Neural progenitor cell (in vitro differentiated cells): Measurements from ENCODE around the gene DNER. TPM values are rescaled to one million over a fixed set of nuclear protein-coding genes. Genes with fewer than 3 reads are reported as not detected.
"Not testable (repeated sequence)": the region's sequence is repeated elsewhere in the genome, so short reads cannot be mapped to it uniquely, and the experiment has no call there.

Source experiments
- DNase-seq: peaks from one replicate; pipeline ENCODE4 v3.0.0-alpha.2; 2016; ENCODE audit warnings: low spot score
- H2AFZ ChIP-seq: fragments of 200-600 bp; sonication (generic); replicated peaks from 2 replicates; pipeline ENCODE4 v1.6.1; 2016; ENCODE audit warnings: antibody characterized with exemption
- H3F3A ChIP-seq: fragments of 200-600 bp; sonication (generic); 2 replicates; pipeline ENCODE4 v1.6.1; 2016; ENCODE audit warnings: antibody characterized with exemption, low read depth
- H3K27ac ChIP-seq: fragments of 200-600 bp; sonication (generic); 2 replicates; pipeline ENCODE4 v1.5.1; 2016; ENCODE audit warnings: mild to moderate bottlenecking
- H3K27me3 ChIP-seq: fragments of 200-600 bp; sonication (generic); 2 replicates; pipeline ENCODE4 v1.6.1; 2016; ENCODE audit warnings: mild to moderate bottlenecking, moderate library complexity
- H3K36me3 ChIP-seq: fragments of 200-600 bp; sonication (generic); 2 replicates; pipeline ENCODE4 v1.5.1; 2016
- H3K4me1 ChIP-seq: fragments of 200-600 bp; sonication (generic); 2 replicates; pipeline ENCODE4 v1.6.1; 2016; ENCODE audit warnings: mixed run types
- H3K4me2 ChIP-seq: fragments of 200-600 bp; sonication (generic); 2 replicates; pipeline ENCODE4 v1.6.1; 2016
- H3K4me3 ChIP-seq: fragments of 200-600 bp; sonication (generic); 2 replicates; pipeline ENCODE4 v1.5.1; 2016
- H3K79me2 ChIP-seq: fragments of 200-600 bp; sonication (generic); 2 replicates; pipeline ENCODE4 v1.6.1; 2016; ENCODE audit warnings: low read depth
- H3K9ac ChIP-seq: fragments of 200-600 bp; sonication (generic); 2 replicates; pipeline ENCODE4 v1.6.1; 2016
- H3K9me3 ChIP-seq: fragments of 200-600 bp; sonication (generic); 2 replicates; pipeline ENCODE4 v1.5.1; 2016; ENCODE audit warnings: low read depth
- H4K20me1 ChIP-seq: fragments of 200-600 bp; sonication (generic); 2 replicates; pipeline ENCODE4 v1.6.1; 2016; ENCODE audit warnings: low read depth
- H3K27ac Mint-ChIP-seq: 3 replicates; pipeline ENCODE4 v1.8.0; 2021; ENCODE audit warnings: mixed read lengths
- H3K27me3 Mint-ChIP-seq: 2 replicates; pipeline ENCODE4 v1.8.0; 2022; ENCODE audit warnings: low read depth, mild to moderate bottlenecking, inconsistent platforms, moderate library complexity, mixed read lengths; ENCODE audit not compliant: insufficient read depth
- H3K36me3 Mint-ChIP-seq: 3 replicates; pipeline ENCODE4 v1.8.0; 2021; ENCODE audit warnings: mixed read lengths
- H3K4me1 Mint-ChIP-seq: 3 replicates; pipeline ENCODE4 v1.8.0; 2021; ENCODE audit warnings: mixed read lengths
- H3K4me3 Mint-ChIP-seq: 3 replicates; pipeline ENCODE4 v1.8.0; 2021; ENCODE audit warnings: mild to moderate bottlenecking, moderate library complexity, mixed read lengths
- H3K9me3 Mint-ChIP-seq: 3 replicates; pipeline ENCODE4 v1.8.0; 2020; ENCODE audit warnings: mixed read lengths
- EZH2 ChIP-seq: fragments of 200-600 bp; sonication (generic); IDR thresholded peaks from 2 replicates; pipeline ENCODE4 v1.6.1; 2017; ENCODE audit warnings: antibody characterized with exemption, mild to moderate bottlenecking, moderate library complexity
- EZH2phosphoT487 ChIP-seq: fragments of 200-600 bp; sonication (generic); IDR thresholded peaks from 2 replicates; pipeline ENCODE4 v1.6.1; 2017; ENCODE audit warnings: antibody characterized with exemption
- total RNA-seq: library from RNA; depleted of rRNA; stranded (reverse); fragments of >200 nt; gene quantifications from 2 replicates; pipeline ENCODE4 v1.2.3, GENCODE V29; 2015; ENCODE audit warnings: low replicate concordance
- TF ChIP-seq, protein P1 (sequence below): fragments of 200-600 bp; sonication (generic); IDR thresholded peaks from 2 replicates; pipeline ENCODE4 v1.5.1; 2017; ENCODE audit warnings: antibody characterized with exemption, mild to moderate bottlenecking

DNER gene
- total RNA-seq, 1 donor from 2014 or later: 0.97 TPM

DNA sequence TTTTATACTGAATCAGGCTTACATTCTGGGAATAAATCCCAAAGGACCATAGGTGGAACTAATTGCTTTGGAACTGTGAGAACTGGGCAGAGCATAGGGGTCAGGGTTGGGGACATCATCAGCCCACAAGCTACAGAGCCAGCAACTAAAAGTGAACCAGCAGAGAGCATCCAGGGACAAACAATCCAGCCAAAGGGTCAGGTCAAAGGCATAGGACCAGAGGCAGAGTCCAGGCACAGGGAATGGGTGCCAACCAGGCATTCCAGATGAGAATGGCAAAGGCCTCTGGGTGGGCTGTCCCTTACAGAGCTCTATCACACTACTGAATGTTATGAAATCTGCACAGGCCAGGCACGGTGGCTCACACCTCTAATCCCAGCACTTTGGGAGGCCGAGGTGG, 12.3 kb upstream of the DNER start:
- no peaks in the 10 kb centered on the region for H3K79me2 ChIP-seq
- TF ChIP-seq EZH2phosphoT487: no peak
- TF ChIP-seq, protein P1, sequence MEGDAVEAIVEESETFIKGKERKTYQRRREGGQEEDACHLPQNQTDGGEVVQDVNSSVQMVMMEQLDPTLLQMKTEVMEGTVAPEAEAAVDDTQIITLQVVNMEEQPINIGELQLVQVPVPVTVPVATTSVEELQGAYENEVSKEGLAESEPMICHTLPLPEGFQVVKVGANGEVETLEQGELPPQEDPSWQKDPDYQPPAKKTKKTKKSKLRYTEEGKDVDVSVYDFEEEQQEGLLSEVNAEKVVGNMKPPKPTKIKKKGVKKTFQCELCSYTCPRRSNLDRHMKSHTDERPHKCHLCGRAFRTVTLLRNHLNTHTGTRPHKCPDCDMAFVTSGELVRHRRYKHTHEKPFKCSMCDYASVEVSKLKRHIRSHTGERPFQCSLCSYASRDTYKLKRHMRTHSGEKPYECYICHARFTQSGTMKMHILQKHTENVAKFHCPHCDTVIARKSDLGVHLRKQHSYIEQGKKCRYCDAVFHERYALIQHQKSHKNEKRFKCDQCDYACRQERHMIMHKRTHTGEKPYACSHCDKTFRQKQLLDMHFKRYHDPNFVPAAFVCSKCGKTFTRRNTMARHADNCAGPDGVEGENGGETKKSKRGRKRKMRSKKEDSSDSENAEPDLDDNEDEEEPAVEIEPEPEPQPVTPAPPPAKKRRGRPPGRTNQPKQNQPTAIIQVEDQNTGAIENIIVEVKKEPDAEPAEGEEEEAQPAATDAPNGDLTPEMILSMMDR: no peak
- TF ChIP-seq EZH2: no peak
- Mint-ChIP-seq H3K27ac (no peak overlapping the region), H3K4me3 (no peak overlapping the region), H3K36me3 (no peaks in the 10 kb centered on the region), H3K4me1 (peaks cover 9% of the 10 kb centered on the region), H3K27me3 (peaks cover 2% of the 10 kb centered on the region), H3K9me3 (no peaks in the 10 kb centered on the region)
- H2AFZ ChIP-seq: no peak overlapping the region
- H3K9ac ChIP-seq: no peak overlapping the region
- H3F3A ChIP-seq: no peaks in the 10 kb centered on the region
- no peak overlapping the region for H3K27ac ChIP-seq
- no peaks in the 10 kb centered on the region for H4K20me1 ChIP-seq
- H3K9me3 ChIP-seq: no peaks in the 10 kb centered on the region
- no peak for DNase-seq
- no peaks in the 10 kb centered on the region for H3K27me3 ChIP-seq
- H3K4me1 ChIP-seq: no peaks in the 10 kb centered on the region
- H3K4me3 ChIP-seq: no peak overlapping the region
- no peak overlapping the region for H3K4me2 ChIP-seq
- no peaks in the 10 kb centered on the region for H3K36me3 ChIP-seq

DNA sequence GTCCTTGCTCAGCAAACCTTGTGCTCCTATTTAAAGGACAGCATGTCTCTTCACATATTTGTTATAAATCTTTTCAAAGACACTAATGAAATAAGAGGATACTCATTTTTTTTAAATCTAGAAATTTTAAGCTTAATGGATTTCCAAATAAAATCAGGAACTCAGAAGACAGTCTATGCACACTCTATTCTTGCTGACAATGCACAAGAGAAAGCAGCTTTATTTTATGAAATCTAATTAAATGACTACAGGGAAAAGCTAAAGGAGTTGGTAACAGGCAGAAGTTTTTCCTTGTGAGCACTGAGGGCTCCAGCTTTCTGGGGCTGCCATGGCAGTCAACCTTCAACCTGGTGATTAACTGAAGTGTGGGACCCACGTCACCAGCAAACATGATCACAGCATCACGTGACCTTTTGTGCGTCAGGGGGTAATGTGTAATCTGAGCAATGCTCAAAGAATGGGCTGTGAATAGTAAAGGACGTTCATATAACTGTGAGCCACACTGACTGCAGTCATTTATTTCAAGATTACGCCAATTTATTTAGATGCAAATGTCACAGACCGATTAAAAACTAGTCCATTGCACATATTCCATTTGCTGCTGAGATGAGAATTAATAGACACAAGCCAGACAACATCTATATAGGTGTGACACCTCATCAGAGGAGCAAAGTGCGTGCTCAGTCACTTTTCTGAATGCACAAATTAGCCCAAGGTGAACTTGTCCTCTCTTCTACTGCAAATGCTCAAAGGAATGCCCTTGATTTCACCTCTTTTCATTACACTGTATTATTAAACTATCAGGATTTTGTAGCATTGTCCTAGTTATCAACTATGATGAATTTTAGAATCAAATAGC, 11.6 kb upstream of the DNER start:
- no peaks in the 10 kb centered on the region for H4K20me1 ChIP-seq
- no peaks in the 10 kb centered on the region for H3K27me3 ChIP-seq
- no peaks in the 10 kb centered on the region for H3K36me3 Mint-ChIP-seq
- no peak for TF ChIP-seq EZH2phosphoT487
- TF ChIP-seq EZH2: no peak
- TF ChIP-seq, protein P1: no peak
- H3K4me1 ChIP-seq: no peaks in the 10 kb centered on the region
- no peak for DNase-seq
- no peaks in the 10 kb centered on the region for H3K9me3 Mint-ChIP-seq
- no peak overlapping the region for H3K27ac ChIP-seq
- no peak overlapping the region for H3K27ac Mint-ChIP-seq
- H3K4me3 Mint-ChIP-seq: no peak overlapping the region
- H3K4me2 ChIP-seq: no peak overlapping the region
- H3K4me3 ChIP-seq: no peak overlapping the region
- no peaks in the 10 kb centered on the region for H3K79me2 ChIP-seq
- H3K9ac ChIP-seq: no peak overlapping the region
- peaks cover 9% of the 10 kb centered on the region for H3K4me1 Mint-ChIP-seq
- H2AFZ ChIP-seq: no peak overlapping the region
- no peaks in the 10 kb centered on the region for H3K36me3 ChIP-seq
- H3F3A ChIP-seq: no peaks in the 10 kb centered on the region
- no peaks in the 10 kb centered on the region for H3K9me3 ChIP-seq
- peaks cover 2% of the 10 kb centered on the region for H3K27me3 Mint-ChIP-seq

DNA sequence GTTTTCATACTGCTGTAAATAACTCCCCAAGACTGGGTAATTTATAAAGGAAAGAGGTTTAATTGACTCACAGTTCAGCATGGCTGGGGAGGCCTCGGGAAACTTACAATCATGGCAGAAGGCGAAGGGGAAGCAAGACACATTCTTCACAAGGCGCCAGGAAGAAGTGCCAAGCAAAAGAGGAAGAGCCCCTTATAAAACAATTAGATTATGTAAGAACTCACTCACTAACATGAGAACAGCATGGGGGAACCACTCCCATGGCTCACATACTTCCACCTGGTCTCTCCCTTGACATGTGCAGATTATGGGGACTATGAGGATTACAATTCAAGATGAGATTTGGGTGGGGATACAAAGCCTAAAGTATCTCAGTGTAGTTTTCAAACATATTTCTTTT, 8.8 kb upstream of the DNER start:
- not testable (repeated sequence) for H3K9me3 ChIP-seq, H3K9me3 Mint-ChIP-seq, H3K36me3 Mint-ChIP-seq, H3K4me3 Mint-ChIP-seq, H3K79me2 ChIP-seq, H3K27ac Mint-ChIP-seq, H3K4me2 ChIP-seq, DNase-seq, H3K4me1 ChIP-seq, H3K36me3 ChIP-seq, H3K27ac ChIP-seq, H3F3A ChIP-seq, H3K27me3 Mint-ChIP-seq, H2AFZ ChIP-seq, H3K4me1 Mint-ChIP-seq, H3K9ac ChIP-seq, H3K4me3 ChIP-seq, H4K20me1 ChIP-seq
- H3K27me3 ChIP-seq: peaks cover 17% of the 10 kb centered on the region

DNA sequence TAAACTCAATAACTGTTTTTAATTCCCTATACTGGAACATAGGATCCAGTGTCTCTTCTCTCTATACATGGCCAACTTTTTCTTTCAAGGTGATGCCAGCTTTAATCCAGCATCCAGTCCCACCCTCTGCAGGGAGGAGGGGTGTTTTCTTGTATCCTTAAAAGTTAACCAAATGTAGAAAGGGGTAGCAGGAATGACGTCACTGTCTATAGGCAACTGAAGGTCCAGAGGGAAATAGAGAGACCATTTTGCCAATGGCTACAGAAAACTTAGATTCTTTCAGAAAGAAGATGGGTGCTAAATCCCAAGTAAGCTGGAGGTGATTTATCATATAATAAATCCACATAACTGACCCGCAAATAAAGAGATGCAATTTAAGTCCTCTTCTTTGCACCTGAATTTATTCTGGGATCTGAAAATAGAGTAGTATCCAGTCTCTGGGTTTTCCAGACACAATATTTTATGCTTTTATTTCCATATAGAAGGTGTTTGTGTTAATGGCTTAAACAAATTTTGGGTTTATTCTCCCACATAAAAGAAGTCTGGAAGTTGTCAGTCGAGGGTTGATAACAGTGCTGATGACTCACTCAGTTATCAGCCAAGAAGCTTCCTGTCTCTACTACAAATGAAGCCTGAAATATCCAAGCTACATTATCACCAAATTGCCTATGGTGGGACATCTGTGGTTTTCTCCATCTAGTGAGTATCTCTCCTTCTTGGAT, 5.7 kb upstream of the DNER start:
- Mint-ChIP-seq H3K36me3 (no peaks in the 10 kb centered on the region), H3K4me3 (no peak overlapping the region), H3K27me3 (peaks cover 18% of the 10 kb centered on the region), H3K4me1 (peaks cover 7% of the 10 kb centered on the region), H3K27ac (no peak overlapping the region), H3K9me3 (no peaks in the 10 kb centered on the region)
- no peaks in the 10 kb centered on the region for H3K79me2 ChIP-seq
- H3K27ac ChIP-seq: no peak overlapping the region
- H2AFZ ChIP-seq: no peak overlapping the region
- peaks cover 48% of the 10 kb centered on the region for H3K27me3 ChIP-seq
- no peak for TF ChIP-seq EZH2phosphoT487
- no peak for TF ChIP-seq EZH2
- TF ChIP-seq, protein P1: no peak
- H3K36me3 ChIP-seq: no peaks in the 10 kb centered on the region
- H3K4me1 ChIP-seq: peaks cover 4% of the 10 kb centered on the region
- peaks cover 9% of the 10 kb centered on the region for H3F3A ChIP-seq
- H4K20me1 ChIP-seq: peaks cover 15% of the 10 kb centered on the region
- DNase-seq: no peak
- H3K4me2 ChIP-seq: no peak overlapping the region
- no peak overlapping the region for H3K4me3 ChIP-seq
- no peak overlapping the region for H3K9ac ChIP-seq
- no peaks in the 10 kb centered on the region for H3K9me3 ChIP-seq
